ENCODE measurements around the gene MAP1LC3A. TPM values are rescaled to one million over a fixed set of nuclear protein-coding genes. Genes with fewer than 3 reads are reported as not detected.
A peak's percentile ranks its signal among the peaks of the same experiment; 100 is the strongest.

The MAP1LC3A gene
- total and polyA plus RNA-seq, 2 donors (not counting 3 experiments of a cell fraction or from before 2014, with no cell fraction given), result 32.1 to 39.8 TPM

DNA sequence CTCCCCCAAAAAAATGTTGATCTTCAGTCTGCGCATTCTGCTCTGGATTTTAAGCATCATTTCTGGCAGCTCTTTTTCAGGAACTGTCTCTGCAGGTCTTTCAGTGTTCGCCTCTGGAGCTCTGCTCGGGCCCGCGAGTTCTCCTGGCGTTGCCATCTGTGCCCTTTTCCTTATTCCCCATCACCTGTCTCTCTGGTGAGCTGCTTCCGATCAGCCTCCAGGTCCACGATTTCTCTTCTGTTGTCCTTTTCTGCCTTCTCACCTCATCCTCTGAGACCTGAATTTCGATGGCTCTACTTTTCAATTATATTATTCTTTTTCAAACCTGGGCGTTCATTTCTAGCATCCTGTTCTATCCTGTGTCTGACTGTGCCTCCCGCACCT lies 590 bp upstream of the MAP1LC3A start:
- Histone ChIP-seq H3K4me1 (ENCODE audit: control insufficient read depth, extremely low read depth, insufficient read depth, low read length) (no peaks in the 10 kb centered on the region), H3K27me3 (ENCODE audit: control insufficient read depth in 2 of 2, insufficient read depth in 2 of 2, low read length in 2 of 2) (no peaks in the 10 kb centered on the region), H3K9me1 (replicated peaks; ENCODE audit: control insufficient read depth, extremely low read depth, insufficient read depth, low read length) (no peaks in the 10 kb centered on the region), H3K36me3 (ENCODE audit: control insufficient read depth in 2 of 2, extremely low read depth in 1 of 2, insufficient read depth in 2 of 2, low read length in 2 of 2) (no peaks in the 10 kb centered on the region), H3K9me3 (replicated peaks; ENCODE audit: control insufficient read depth, insufficient read depth, low read length) (no peaks in the 10 kb centered on the region), H3K4me3 (replicated peaks in 1 of 3; ENCODE audit: insufficient read depth in 1 of 3, low read depth in 1 of 3, low read length in 3 of 3) (peak overlapping the region; percentile 54 to 92 (median 73)), H3K4me2 (ENCODE audit: insufficient read depth, low read length) (peak overlapping the region; percentile 46), H4K20me1 (replicated peaks; ENCODE audit: control insufficient read depth, extremely low read depth, insufficient read depth, low read length) (no peaks in the 10 kb centered on the region), H2AFZ (ENCODE audit: low read depth, low read length) (peak overlapping the region; percentile 83), H3K9ac (replicated peaks; ENCODE audit: extremely low read depth, insufficient read depth, low read length) (peak overlapping the region; percentile 83), H3K79me2 (ENCODE audit: control insufficient read depth, insufficient read depth, low read length) (no peaks in the 10 kb centered on the region), H3K27ac (ENCODE audit: insufficient read depth, low read depth, low read length) (peak overlapping the region; percentile 51)
- TF ChIP-seq POLR2A (IDR thresholded peaks at IDR 0.05; ENCODE audit: low read depth, low read length), result no peak
- POLR2A ChIA-PET, result interaction anchor here (1.2 kb wide), 1 partner anchor 146 kb away, joined by 4 read pairs; the partner anchor contains the start of gene TP53INP2
- no TSS peak for BruUV-seq (replicated peaks)
- intact Hi-C loops (cut with micrococcal nuclease) (loop anchor here (2.0 kb wide), 1 partner anchor 151 kb away; no protein-coding TSS in a partner anchor), dilution Hi-C loops (cut with MboI; ENCODE audit: extremely low pct_ligation_motif_present, low sequenced_read_pairs) (no loop called here)
- CTCF ChIA-PET, result interaction anchor here (1.4 to 3.1 kb wide), 7 partner anchors 20 to 246 kb away, joined by 3 to 10 read pairs (median 5); no protein-coding TSS in a partner anchor
- FAIRE-seq (no peak), DNase-seq (ENCODE audit: low read depth, low spot score) (no peak)

GRCh38 chr20:34559311-34560140 lies 1.0 kb downstream of the MAP1LC3A start:
- FAIRE-seq, result no peak
- Histone ChIP-seq H3K4me1 (ENCODE audit: control insufficient read depth, extremely low read depth, insufficient read depth, low read length) (no peaks in the 10 kb centered on the region), H3K9me1 (replicated peaks; ENCODE audit: control insufficient read depth, extremely low read depth, insufficient read depth, low read length) (no peaks in the 10 kb centered on the region), H3K79me2 (ENCODE audit: control insufficient read depth, insufficient read depth, low read length) (no peaks in the 10 kb centered on the region), H3K36me3 (ENCODE audit: control insufficient read depth in 2 of 2, extremely low read depth in 1 of 2, insufficient read depth in 2 of 2, low read length in 2 of 2) (no peaks in the 10 kb centered on the region), H3K27me3 (ENCODE audit: control insufficient read depth in 2 of 2, insufficient read depth in 2 of 2, low read length in 2 of 2) (no peaks in the 10 kb centered on the region), H3K27ac (ENCODE audit: insufficient read depth, low read depth, low read length) (no peak overlapping the region), H2AFZ (ENCODE audit: low read depth, low read length) (no peak overlapping the region), H3K4me3 (replicated peaks in 1 of 3; ENCODE audit: insufficient read depth in 1 of 3, low read depth in 1 of 3, low read length in 3 of 3) (peak overlapping the region in 1 of 3 experiments; percentile 92), H4K20me1 (replicated peaks; ENCODE audit: control insufficient read depth, extremely low read depth, insufficient read depth, low read length) (no peaks in the 10 kb centered on the region), H3K9me3 (replicated peaks; ENCODE audit: control insufficient read depth, insufficient read depth, low read length) (no peaks in the 10 kb centered on the region), H3K4me2 (ENCODE audit: insufficient read depth, low read length) (no peak overlapping the region), H3K9ac (replicated peaks; ENCODE audit: extremely low read depth, insufficient read depth, low read length) (no peak overlapping the region)
- no peak for DNase-seq (ENCODE audit: low read depth, low spot score)
- intact Hi-C loops (cut with micrococcal nuclease) (loop anchor here (2.0 kb wide), 1 partner anchor 149 kb away; no protein-coding TSS in a partner anchor), dilution Hi-C loops (cut with MboI; ENCODE audit: extremely low pct_ligation_motif_present, low sequenced_read_pairs) (no loop called here)
- ChIA-PET POLR2A (interaction anchor here (0.6 kb wide), 1 partner anchor 89 kb away, joined by 3 read pairs; no protein-coding TSS in a partner anchor), CTCF (interaction anchor here (0.7 to 3.1 kb wide), 12 partner anchors 12 to 369 kb away, joined by 3 to 10 read pairs (median 4); partner anchors contain the start of gene TP53INP2)
- no TSS peak for BruUV-seq (replicated peaks)
- TF ChIP-seq GATA2 (IDR thresholded peaks at IDR 0.05; ENCODE audit: insufficient read depth, insufficient read length, low read depth, low read length), result no peak

Measured in endothelial cell of umbilical vein (primary cell).